ENCODE results near the gene PF4V1.
"Not testable (repeated sequence)": the region's sequence is repeated elsewhere in the genome, so short reads cannot be mapped to it uniquely, and the experiment has no call there.

PF4V1 gene

GRCh38 chr4:73891739-73892405 lies 38.8 kb downstream of the PF4V1 start:
- H3K4me3 ChIP-seq (ENCODE audit: low read length): no peak overlapping the region
- DNase-seq (ENCODE audit: low read depth): no peak
- TF ChIP-seq CTCF (IDR thresholded peaks at IDR 0.05; ENCODE audit: insufficient read depth, low read depth, low read length, missing control alignments): no peak

- H3K4me3 ChIP-seq (ENCODE audit: low read length): no peak overlapping the region
- TF ChIP-seq CTCF (IDR thresholded peaks at IDR 0.05; ENCODE audit: insufficient read depth, low read depth, low read length, missing control alignments): no peak
- no peak for DNase-seq (ENCODE audit: low read depth)
Measured at GRCh38 chr4:73892966-73893365, 39.9 kb downstream of the PF4V1 start.

GRCh38 chr4:73894001-73894400 lies 40.9 kb downstream of the PF4V1 start:
- no peak for TF ChIP-seq CTCF (IDR thresholded peaks at IDR 0.05; ENCODE audit: insufficient read depth, low read depth, low read length, missing control alignments)
- no peak for DNase-seq (ENCODE audit: low read depth)
- no peak overlapping the region for H3K4me3 ChIP-seq (ENCODE audit: low read length)

GRCh38 chr4:73895201-73896175 lies 42.4 kb downstream of the PF4V1 start:
- no peak overlapping the region for H3K4me3 ChIP-seq (ENCODE audit: low read length)
- DNase-seq (ENCODE audit: low read depth): no peak
- no peak for TF ChIP-seq CTCF (IDR thresholded peaks at IDR 0.05; ENCODE audit: insufficient read depth, low read depth, low read length, missing control alignments)

- TF ChIP-seq CTCF (IDR thresholded peaks at IDR 0.05; ENCODE audit: insufficient read depth, low read depth, low read length, missing control alignments): no peak
- no peak overlapping the region for H3K4me3 ChIP-seq (ENCODE audit: low read length)
- DNase-seq (ENCODE audit: low read depth): no peak
Measured at GRCh38 chr4:73896416-73896815, 43.3 kb downstream of the PF4V1 start.

GRCh38 chr4:73897380-73898136 lies 44.5 kb downstream of the PF4V1 start:
- no peak for DNase-seq (ENCODE audit: low read depth)
- TF ChIP-seq CTCF (IDR thresholded peaks at IDR 0.05; ENCODE audit: insufficient read depth, low read depth, low read length, missing control alignments): no peak
- H3K4me3 ChIP-seq (ENCODE audit: low read length): no peak overlapping the region

- DNase-seq (ENCODE audit: low read depth); H3K4me3 ChIP-seq (ENCODE audit: low read length): not testable (repeated sequence)
Measured at GRCh38 chr4:73899338-73899737, 46.2 kb downstream of the PF4V1 start.

Data from epithelial cell of esophagus (primary cell).